Ovary (tissue), 9 donors: ENCODE data around the gene VTI1B. TPM values are rescaled to one million over a fixed set of nuclear protein-coding genes. Genes with fewer than 3 reads are reported as not detected.

Source experiments
- DNase-seq, 5 donors: peaks; one replicate each; pipeline ENCODE4 v3.0.0-alpha.2; 2019 to 2020
- H3K27ac ChIP-seq, 2 donors: fragments of 200-600 bp; one replicate each; pipeline versions ENCODE4 v1.5.1 to v1.8.0; 2019 to 2022
- H3K27me3 ChIP-seq: fragments of 200-600 bp; one replicate; pipeline ENCODE4 v1.8.0; 2022
- H3K36me3 ChIP-seq: fragments of 200-600 bp; sonication (generic); one replicate; pipeline ENCODE4 v1.5.1; 2019
- H3K4me1 ChIP-seq: one replicate; pipeline ENCODE4 v1.8.1; 2013; ENCODE audit warnings: mild to moderate bottlenecking, moderate library complexity; ENCODE audit not compliant: insufficient read depth
- H3K4me3 ChIP-seq: fragments of 200-600 bp; sonication (generic); one replicate; pipeline ENCODE4 v1.5.1; 2017
- H3K9me3 ChIP-seq, 2 donors: fragments of 200-600 bp in 1 of 2; sonication (generic) in 1 of 2; one replicate each; pipeline versions ENCODE4 v1.5.1 to v1.8.1; 2013 to 2019; ENCODE audit warnings: mild to moderate bottlenecking in 1 of 2, moderate library complexity in 1 of 2
- EP300 ChIP-seq: sonication (generic); formaldehyde crosslinking; IDR thresholded peaks from one replicate; pipeline ENCODE4 v1.6.1; 2017; ENCODE audit warnings: antibody characterized with exemption
- POLR2A ChIP-seq: fragments of 450-650 bp; IDR thresholded peaks from one replicate; pipeline ENCODE4 v1.6.1; 2017; ENCODE audit warnings: antibody characterized with exemption, mild to moderate bottlenecking, moderate library complexity
- WGBS, 3 donors: extraction: QIAGEN DNeasy Blood & Tissue Kit in 1 of 3; methylation state at CpG; one replicate each; pipeline versions ENCODE4 v1.1.5 to v1.1.7; 2013 to 2017; 5-methylcytosine and 5-hydroxymethylcytosine counted together
- intact Hi-C, 4 donors: fragments of 100-400 bp; cut with DNase I; formaldehyde crosslinking; loops; one replicate each; pipeline versions ENCODE4 v1.11.0 to v1.15.1; 2022 to 2023
- polyA plus RNA-seq, 2 donors: library from polyadenylated mRNA; stranded (reverse); fragments of 200-250 nt in 1 of 2; fragments of 350-450 nt in 1 of 2; fragmentation: Illumina TruSeq in 1 of 2; extraction: RNeasy Lipid Tissue Mini Kit (QIAGEN cat#74804) in 1 of 2; gene quantifications; one replicate each; pipeline ENCODE4 v1.2.3, GENCODE V29; 2013 to 2014
- total RNA-seq, 7 donors: library from RNA; depleted of rRNA in 2 of 7; stranded (reverse); fragments of >200 nt in 2 of 7; fragmentation: NEBNext Ultra II Directional in 3 of 7; extraction: Animal tissue kit (Norgen Biotek cat#: 25700) in 3 of 7; gene quantifications; one replicate each; pipeline versions ENCODE4 v1.1.0 to v1.2.4, GENCODE V29; 2016 to 2023
- TF ChIP-seq, protein P1 (sequence below), 3 donors: fragments of 450-650 bp in 2 of 3; fragments of 200-600 bp in 1 of 3; IDR thresholded peaks; one replicate each; pipeline versions ENCODE4 v1.5.1 to v1.8.0; 2016 to 2022; ENCODE audit warnings: antibody characterized with exemption in 3 of 3, mild to moderate bottlenecking in 1 of 3
- donor health status: DM: no; HTN: no; CAD: no; lungs with moderate emphysema.
- donor health status: DM: no; HTN: no; CAD: no.
- donor health status: Bipolar disorder and iron deficiency.
- donor health status: DM: yes; HTN: yes; CAD: no.
- donor health status: DM: no; HTN: no; CAD: no.
- donor health status: DM: yes; HTN: yes; CAD: no.

VTI1B gene
- total and polyA plus RNA-seq, 9 donors: 34.6 to 93.1 (median 64.7) TPM

DNA sequence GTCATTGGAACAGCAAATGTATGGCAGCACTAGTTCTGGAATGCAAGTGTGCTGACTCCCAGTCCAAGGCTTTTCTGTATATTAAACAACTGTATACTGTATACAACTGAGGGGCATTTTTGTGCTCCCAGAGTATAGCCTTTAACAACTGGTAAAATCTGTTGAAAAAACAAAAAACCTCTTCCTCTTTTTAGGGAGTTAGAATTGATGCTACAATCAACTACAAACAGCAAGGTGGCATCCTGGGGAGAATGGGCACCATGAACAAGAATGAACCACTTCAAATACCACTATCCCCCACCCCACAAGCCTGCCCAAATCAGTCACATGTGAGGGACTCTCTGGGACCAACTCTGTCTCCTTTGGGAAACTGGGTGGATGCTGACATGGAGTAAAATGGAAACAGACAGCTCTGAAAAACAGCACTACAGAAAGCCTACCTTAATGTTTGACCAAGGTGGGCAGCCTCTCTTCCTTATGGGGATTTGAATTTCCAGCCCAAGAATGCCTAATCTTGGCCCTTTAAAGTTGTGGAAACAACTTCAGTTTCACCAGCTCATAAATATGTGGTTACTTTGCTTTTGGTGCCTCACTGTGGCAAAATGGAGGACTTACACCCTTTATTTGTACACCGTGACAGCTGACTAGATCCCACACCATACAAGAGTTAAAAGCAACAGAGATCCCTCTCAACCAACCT, 7.5 kb downstream of the VTI1B start:
- TF ChIP-seq POLR2A: no peak
- TF ChIP-seq, protein P1, sequence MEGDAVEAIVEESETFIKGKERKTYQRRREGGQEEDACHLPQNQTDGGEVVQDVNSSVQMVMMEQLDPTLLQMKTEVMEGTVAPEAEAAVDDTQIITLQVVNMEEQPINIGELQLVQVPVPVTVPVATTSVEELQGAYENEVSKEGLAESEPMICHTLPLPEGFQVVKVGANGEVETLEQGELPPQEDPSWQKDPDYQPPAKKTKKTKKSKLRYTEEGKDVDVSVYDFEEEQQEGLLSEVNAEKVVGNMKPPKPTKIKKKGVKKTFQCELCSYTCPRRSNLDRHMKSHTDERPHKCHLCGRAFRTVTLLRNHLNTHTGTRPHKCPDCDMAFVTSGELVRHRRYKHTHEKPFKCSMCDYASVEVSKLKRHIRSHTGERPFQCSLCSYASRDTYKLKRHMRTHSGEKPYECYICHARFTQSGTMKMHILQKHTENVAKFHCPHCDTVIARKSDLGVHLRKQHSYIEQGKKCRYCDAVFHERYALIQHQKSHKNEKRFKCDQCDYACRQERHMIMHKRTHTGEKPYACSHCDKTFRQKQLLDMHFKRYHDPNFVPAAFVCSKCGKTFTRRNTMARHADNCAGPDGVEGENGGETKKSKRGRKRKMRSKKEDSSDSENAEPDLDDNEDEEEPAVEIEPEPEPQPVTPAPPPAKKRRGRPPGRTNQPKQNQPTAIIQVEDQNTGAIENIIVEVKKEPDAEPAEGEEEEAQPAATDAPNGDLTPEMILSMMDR (IDR thresholded peaks at IDR 0.05): peak; percentile 20 to 58 (median 46)
- H3K27ac ChIP-seq: no peak overlapping the region
- peak in 1 of 5 donors; percentile 23 for DNase-seq

DNA sequence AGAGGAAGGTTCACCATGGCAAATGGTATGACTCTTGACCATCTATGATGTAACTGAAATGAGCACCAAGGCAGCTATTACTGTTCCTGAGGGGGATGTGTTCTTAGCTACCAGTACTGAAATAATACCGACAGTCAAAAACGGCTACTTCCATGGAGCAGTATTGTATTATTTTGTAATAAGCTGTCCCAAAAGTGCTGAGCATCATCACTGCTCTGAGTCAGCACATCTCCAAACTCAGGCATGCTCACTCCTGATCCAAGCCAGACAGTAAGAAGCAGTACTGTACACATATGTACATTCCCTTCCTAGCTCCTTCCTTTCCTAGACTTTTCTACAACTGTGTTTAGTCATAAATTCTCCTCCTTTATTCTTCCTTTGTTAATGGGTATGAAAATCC, 8.6 kb downstream of the VTI1B start:
- TF ChIP-seq EP300 (no peak), POLR2A (no peak)
- TF ChIP-seq, protein P1 (IDR thresholded peaks at IDR 0.05): no peak
- WGBS, 3 donors: 67 to 77% (median 74%) methylated on average over 2 of the region's 2 CpGs
- Histone ChIP-seq H3K9me3 (no peaks in the 10 kb centered on the region), H3K4me3 (no peak overlapping the region), H3K27ac (no peak overlapping the region), H3K4me1 (no peaks in the 10 kb centered on the region), H3K27me3 (no peaks in the 10 kb centered on the region), H3K36me3 (no peaks in the 10 kb centered on the region)
- no peak for DNase-seq
- intact Hi-C loops: no loop called here

More for the DNA sequence above, 7.5 kb downstream of the VTI1B start:
- intact Hi-C loops: no loop called here
- Histone ChIP-seq H3K36me3 (no peaks in the 10 kb centered on the region), H3K4me1 (no peaks in the 10 kb centered on the region), H3K9me3 (no peaks in the 10 kb centered on the region), H3K4me3 (no peak overlapping the region), H3K27me3 (no peaks in the 10 kb centered on the region)
- 10 to 19% (median 13%) methylated on average over 1 of the region's 1 CpG for WGBS, 3 donors

DNA sequence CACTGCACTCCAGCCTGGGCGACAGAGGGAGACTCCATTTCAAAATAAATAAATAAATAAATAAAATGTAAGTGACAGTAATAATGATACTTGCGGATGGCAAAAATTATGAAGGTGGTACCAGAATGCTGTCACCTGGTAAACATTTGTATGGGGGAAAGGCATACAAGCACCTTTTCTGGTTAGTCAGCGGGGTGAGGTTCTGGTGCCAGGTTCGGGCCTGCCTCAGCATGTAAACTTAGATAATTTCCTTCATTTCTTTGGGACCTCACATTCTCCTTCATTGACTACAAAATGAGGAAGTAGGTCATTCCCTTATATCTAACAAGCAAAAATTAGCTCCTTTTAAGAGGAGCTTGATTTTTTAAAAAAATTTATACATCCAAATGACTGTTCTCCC, 10.8 kb downstream of the VTI1B start:
- Histone ChIP-seq H3K4me3 (no peak overlapping the region), H3K27ac (no peak overlapping the region), H3K36me3 (no peaks in the 10 kb centered on the region), H3K27me3 (no peaks in the 10 kb centered on the region), H3K4me1 (no peaks in the 10 kb centered on the region), H3K9me3 (no peaks in the 10 kb centered on the region)
- TF ChIP-seq POLR2A (no peak), EP300 (no peak)
- TF ChIP-seq, protein P1 (IDR thresholded peaks at IDR 0.05): no peak
- intact Hi-C loops: no loop called here
- DNase-seq: no peak
- WGBS, 3 donors: 94 to 97% (median 96%) methylated on average over 4 of the region's 4 CpGs

DNA sequence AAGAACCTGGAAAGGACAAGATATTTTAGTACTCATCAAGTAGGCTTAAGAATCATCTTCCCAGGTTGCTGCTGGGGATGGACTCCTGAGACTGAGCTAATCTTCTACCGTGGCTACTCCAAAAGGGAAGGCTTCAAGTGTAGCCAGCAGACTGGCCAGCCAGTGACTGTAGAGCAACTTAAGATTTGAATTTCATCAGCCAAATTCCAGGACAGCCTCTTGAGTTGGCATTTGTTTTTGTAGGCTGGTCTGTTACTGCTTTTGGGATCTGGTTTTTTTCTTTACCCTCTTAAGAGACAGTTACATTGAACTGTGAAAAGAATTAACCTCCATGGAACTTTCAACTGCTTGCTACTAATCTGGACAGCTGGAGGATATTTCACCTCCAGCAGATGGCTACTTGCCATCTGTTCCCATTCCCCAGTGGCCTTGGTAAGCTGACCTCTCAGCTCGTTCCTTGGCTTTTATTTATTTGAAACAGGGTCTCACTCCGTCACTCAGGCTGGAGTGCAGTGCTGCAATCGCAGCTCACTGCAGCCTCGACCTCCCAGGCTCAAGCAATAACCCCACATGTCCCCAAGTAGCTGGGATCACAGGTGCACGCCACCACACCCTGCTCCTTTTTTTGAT, 20.7 kb downstream of the VTI1B start:
- H3K27ac ChIP-seq: no peak overlapping the region
- H3K4me3 ChIP-seq: no peak overlapping the region
- intact Hi-C loops: no loop called here
- H3K9me3 ChIP-seq: no peaks in the 10 kb centered on the region
- DNase-seq: no peak
- H3K4me1 ChIP-seq: no peaks in the 10 kb centered on the region
- WGBS, 3 donors: 50 to 66% (median 57%) methylated on average over 6 of the region's 6 CpGs
- H3K36me3 ChIP-seq: no peaks in the 10 kb centered on the region
- TF ChIP-seq EP300: no peak
- no peak for TF ChIP-seq POLR2A
- TF ChIP-seq, protein P1 (IDR thresholded peaks at IDR 0.05): no peak
- H3K27me3 ChIP-seq: no peaks in the 10 kb centered on the region
